B cell (primary cell): ENCODE data around the gene ASCL2.

Source experiments
- CTCF ChIP-seq: fragments of 200-600 bp; IDR thresholded peaks from one replicate; pipeline ENCODE4 v1.8.0; 2022; ENCODE audit warnings: antibody characterized with exemption, mild to moderate bottlenecking
- EZH2 ChIP-seq: IDR thresholded peaks from 2 replicates; pipeline ENCODE4 v1.6.1; 2012; ENCODE audit warnings: borderline replicate concordance, low read depth, mild to moderate bottlenecking, moderate library complexity, low read length; ENCODE audit not compliant: insufficient read depth, poor library complexity, severe bottlenecking

- TF ChIP-seq EZH2 (no peak), CTCF (no peak)
These were observed 614 bp upstream of the ASCL2 start for GRCh38 chr11:2271077-2271326.
